H1 (cell line): ENCODE data around the gene CAV3. TPM values are rescaled to one million over a fixed set of nuclear protein-coding genes. Genes with fewer than 3 reads are reported as not detected.

ENCODE experiments used
- CTCF ChIA-PET: fragments of 300-600 bp; sonication (Branson Sonifier 250); formaldehyde crosslinking; loops from one replicate; lab custom pipeline; 2021; ENCODE audit not compliant: partially characterized antibody; lab: Charles Lee
- POLR2A ChIA-PET: fragments of 300-600 bp; sonication (Branson Sonifier 250); formaldehyde crosslinking; loops from one replicate; lab custom pipeline; 2021; ENCODE audit warnings: inconsistent platforms; ENCODE audit not compliant: partially characterized antibody; lab: Charles Lee
- DNase-seq, 2 experiments: peaks; one replicate each; pipeline versions ENCODE4 v3.0.0 to v3.0.0-alpha.2; 2010 to 2022; ENCODE audit warnings: low spot score in 2 of 2, low read depth in 1 of 2, mixed read lengths in 1 of 2
- FAIRE-seq: peaks from 2 replicates; lab custom pipeline; 2011; peaks lifted over from hg19 to GRCh38; lab: Jason Lieb, UNC
- H2AFZ ChIP-seq: 2 replicates; pipeline ENCODE4 v1.8.1; 2012; ENCODE audit warnings: low read length, inconsistent platforms
- H2AK5ac ChIP-seq: 2 replicates; pipeline ENCODE4 v1.6.1; 2013; ENCODE audit warnings: low read depth, low read length
- H2BK120ac ChIP-seq: replicated peaks from 2 replicates; pipeline ENCODE3; 2013; ENCODE audit warnings: low read depth, low read length, inconsistent platforms
- H2BK12ac ChIP-seq: 2 replicates; pipeline ENCODE4 v1.6.1; 2013; ENCODE audit warnings: low read depth, low read length
- H2BK15ac ChIP-seq: 2 replicates; pipeline ENCODE4 v1.6.1; 2013; ENCODE audit warnings: low read length
- H2BK20ac ChIP-seq: 2 replicates; pipeline ENCODE4 v1.6.1; 2013; ENCODE audit warnings: low read length
- H2BK5ac ChIP-seq: 2 replicates; pipeline ENCODE4 v1.6.1; 2013; ENCODE audit warnings: low read depth, low read length
- H3K14ac ChIP-seq: 2 replicates; pipeline ENCODE4 v1.6.1; 2013; ENCODE audit warnings: inconsistent platforms; ENCODE audit not compliant: insufficient read length
- H3K18ac ChIP-seq: 2 replicates; pipeline ENCODE4 v1.6.1; 2013; ENCODE audit warnings: low read length; ENCODE audit errors: extremely low read depth
- H3K23ac ChIP-seq: 2 replicates; pipeline ENCODE4 v1.6.1; 2013; ENCODE audit warnings: inconsistent platforms; ENCODE audit not compliant: insufficient read length
- H3K23me2 ChIP-seq: 2 replicates; pipeline ENCODE4 v1.6.1; 2013; ENCODE audit warnings: low read depth, low read length
- H3K27ac ChIP-seq: 2 replicates; pipeline ENCODE4 v1.6.1; 2011; ENCODE audit warnings: low read depth, low read length, inconsistent platforms
- H3K27me3 ChIP-seq, 4 experiments: replicated peaks in 1 of 4; 1 replicate in 1 of 4; 2 replicates in 3 of 4; pipeline versions ENCODE4 v1.6.1 to v1.8.1; 2011 to 2013; ENCODE audit warnings: low read length in 3 of 4, mild to moderate bottlenecking in 3 of 4, inconsistent platforms in 2 of 4, mixed read lengths in 2 of 4, moderate library complexity in 1 of 4; ENCODE audit not compliant: control insufficient read depth in 3 of 4, insufficient read depth in 3 of 4; ENCODE audit errors: extremely low read depth in 1 of 4
- H3K36me3 ChIP-seq, 4 experiments: 2 replicates each; pipeline versions ENCODE4 v1.6.1 to v1.8.1; 2011 to 2013; ENCODE audit warnings: mild to moderate bottlenecking in 4 of 4, low read length in 3 of 4, moderate library complexity in 2 of 4, control low read depth in 1 of 4, inconsistent platforms in 1 of 4; ENCODE audit not compliant: insufficient read depth in 4 of 4, control insufficient read depth in 2 of 4
- H3K4ac ChIP-seq: replicated peaks from 2 replicates; pipeline ENCODE3; 2013; ENCODE audit warnings: low read length, low read depth, mixed read lengths, inconsistent platforms; ENCODE audit not compliant: insufficient read length
- H3K4me1 ChIP-seq, 4 experiments: replicated peaks in 1 of 4; 1 replicate in 1 of 4; 2 replicates in 3 of 4; pipeline versions ENCODE4 v1.6.1 to v1.8.1; 2011 to 2013; ENCODE audit warnings: low read length in 3 of 4, inconsistent platforms in 2 of 4, mixed read lengths in 1 of 4; ENCODE audit not compliant: insufficient read depth in 4 of 4, control insufficient read depth in 3 of 4
- H3K4me2 ChIP-seq, 2 experiments: 2 replicates each; pipeline versions ENCODE4 v1.6.1 to v1.8.1; 2011 to 2013; ENCODE audit warnings: low read depth in 2 of 2, low read length in 2 of 2, control low read depth in 1 of 2, inconsistent platforms in 1 of 2, mild to moderate bottlenecking in 1 of 2; ENCODE audit not compliant: insufficient read depth in 1 of 2
- H3K4me3 ChIP-seq, 4 experiments: fragments of 200-600, 300-600 bp in 1 of 4; sonication (generic), shearing (Covaris generic), sonication (Bioruptor Twin) in 1 of 4; 2 replicates each; pipeline versions ENCODE4 v1.5.1 to v1.8.1; 2011 to 2016; ENCODE audit warnings: low read length in 4 of 4, low read depth in 3 of 4, control low read depth in 2 of 4, inconsistent platforms in 2 of 4, mild to moderate bottlenecking in 2 of 4, mixed read lengths in 1 of 4, moderate library complexity in 1 of 4; ENCODE audit not compliant: insufficient read depth in 2 of 4; ENCODE audit errors: extremely low read depth in 1 of 4
- H3K56ac ChIP-seq: replicated peaks from 2 replicates; pipeline ENCODE3; 2013; ENCODE audit warnings: low read depth, mild to moderate bottlenecking, mixed read lengths, low read length, inconsistent platforms; ENCODE audit not compliant: insufficient read length
- H3K79me1 ChIP-seq: 2 replicates; pipeline ENCODE4 v1.6.1; 2013; ENCODE audit warnings: low read depth, low read length, control low read depth
- H3K79me2 ChIP-seq, 2 experiments: 2 replicates each; pipeline versions ENCODE4 v1.6.1 to v1.8.1; 2012 to 2013; ENCODE audit warnings: low read length in 2 of 2, mild to moderate bottlenecking in 2 of 2, inconsistent platforms in 1 of 2; ENCODE audit not compliant: insufficient read depth in 2 of 2, control insufficient read depth in 1 of 2
- H3K9ac ChIP-seq, 4 experiments: replicated peaks in 1 of 4; 1 replicate in 1 of 4; 2 replicates in 3 of 4; pipeline versions ENCODE4 v1.6.1 to v1.8.1; 2011 to 2013; ENCODE audit warnings: low read depth in 3 of 4, low read length in 3 of 4, control low read depth in 2 of 4, mild to moderate bottlenecking in 2 of 4, moderate library complexity in 2 of 4, inconsistent platforms in 1 of 4; ENCODE audit errors: extremely low read depth in 1 of 4
- H3K9me3 ChIP-seq, 2 experiments: 2 replicates each; pipeline versions ENCODE4 v1.6.1 to v1.8.1; 2012 to 2013; ENCODE audit warnings: mild to moderate bottlenecking in 2 of 2, moderate library complexity in 2 of 2, control low read depth in 1 of 2, inconsistent platforms in 1 of 2, low read depth in 1 of 2, low read length in 1 of 2, mixed read lengths in 1 of 2; ENCODE audit not compliant: insufficient read depth in 2 of 2
- H4K20me1 ChIP-seq, 2 experiments: replicated peaks in 1 of 2; 2 replicates each; pipeline versions ENCODE3 to v1.8.1; 2011 to 2013; ENCODE audit warnings: inconsistent platforms in 2 of 2, low read length in 2 of 2, mild to moderate bottlenecking in 1 of 2; ENCODE audit not compliant: insufficient read depth in 2 of 2, control insufficient read depth in 1 of 2
- H4K5ac ChIP-seq: 2 replicates; pipeline ENCODE4 v1.6.1; 2013; ENCODE audit warnings: low read length, low read depth, mixed read lengths, inconsistent platforms; ENCODE audit not compliant: insufficient read length
- H4K8ac ChIP-seq: 2 replicates; pipeline ENCODE4 v1.8.0; 2013; ENCODE audit warnings: mild to moderate bottlenecking, moderate library complexity, low read length, inconsistent platforms; ENCODE audit not compliant: insufficient read depth; ENCODE audit errors: extremely low read depth
- H4K91ac ChIP-seq: replicated peaks from 2 replicates; pipeline ENCODE3; 2013; ENCODE audit warnings: low read length, mixed read lengths, inconsistent platforms; ENCODE audit not compliant: insufficient read length
- ASH2L ChIP-seq: fragments of 200-600, 300-600 bp; sonication (generic); IDR thresholded peaks from one replicate; pipeline ENCODE4 v1.7.1; 2017; ENCODE audit warnings: low read length
- BACH1 ChIP-seq: IDR thresholded peaks from 2 replicates; pipeline ENCODE4 v1.6.1; 2012; ENCODE audit warnings: low read length, improper control_type of control experiment
- BCL11A ChIP-seq, 2 experiments: IDR thresholded peaks; one replicate each; pipeline ENCODE4 v1.6.1; 2011; ENCODE audit warnings: low read depth in 2 of 2, low read length in 2 of 2, mild to moderate bottlenecking in 2 of 2
- CBX5 ChIP-seq: fragments of 300-800, 300-1000 bp; sonication (generic); IDR thresholded peaks from 2 replicates; pipeline ENCODE4 v1.7.1; 2016; ENCODE audit warnings: antibody characterized with exemption, low read length, low read depth
- CBX8 ChIP-seq: fragments of 300-800, 300-1000 bp; sonication (generic); IDR thresholded peaks from 2 replicates; pipeline ENCODE4 v1.7.1; 2016; ENCODE audit warnings: low read depth, low read length, borderline replicate concordance
- EGR1 ChIP-seq: IDR thresholded peaks from 2 replicates; pipeline ENCODE4 v1.6.1; 2011; ENCODE audit warnings: low read depth, low read length, borderline replicate concordance
- EP300 ChIP-seq, 2 experiments: IDR thresholded peaks; 1 replicate in 1 of 2; 2 replicates in 1 of 2; pipeline ENCODE4 v1.6.1; 2011 to 2012; ENCODE audit warnings: low read depth in 2 of 2, low read length in 2 of 2, mild to moderate bottlenecking in 2 of 2, borderline replicate concordance in 1 of 2, inconsistent platforms in 1 of 2, moderate library complexity in 1 of 2
- JUN ChIP-seq: IDR thresholded peaks from 2 replicates; pipeline ENCODE4 v1.6.1; 2011; ENCODE audit warnings: low read depth, mild to moderate bottlenecking, improper control_type of control experiment, low read length
- JUND ChIP-seq: IDR thresholded peaks from 2 replicates; pipeline ENCODE4 v1.6.1; 2011; ENCODE audit warnings: mild to moderate bottlenecking, improper control_type of control experiment, low read length
- RXRA ChIP-seq: IDR thresholded peaks from 2 replicates; pipeline ENCODE4 v1.6.1; 2011; ENCODE audit warnings: low read depth, mild to moderate bottlenecking, low read length, moderate library complexity; ENCODE audit not compliant: insufficient read depth
- SIX5 ChIP-seq: IDR thresholded peaks from 2 replicates; pipeline ENCODE4 v1.6.1; 2011; ENCODE audit warnings: mild to moderate bottlenecking, low read depth, low read length
- TCF12 ChIP-seq: IDR thresholded peaks from 2 replicates; pipeline ENCODE4 v1.6.1; 2011; ENCODE audit warnings: low read depth, mild to moderate bottlenecking, low read length
- WGBS, 2 experiments: shearing (Covaris generic) in 1 of 2; methylation state at CpG; one replicate each; pipeline versions ENCODE4 v1.1.6 to v1.1.7; 2013 to 2015; ENCODE audit warnings: low lambda C conversion rate in 2 of 2, mixed read lengths in 2 of 2, inconsistent platforms in 1 of 2, low coverage in 1 of 2, missing lambda C conversion rate in 1 of 2; ENCODE audit not compliant: insufficient replicate concordance in 2 of 2, insufficient coverage in 1 of 2, insufficient read length in 1 of 2; ENCODE audit errors: extremely low coverage in 1 of 2, missing lambda C conversion rate in 1 of 2; 5-methylcytosine and 5-hydroxymethylcytosine counted together
- polyA plus RNA-seq, 7 experiments: library from polyadenylated mRNA; depleted of rRNA in 3 of 7; stranded (reverse) in 5 of 7; unstranded in 2 of 7; fragments of >200 nt in 5 of 7; fragments of 200-250 nt in 2 of 7; gene quantifications; 1 replicate in 5 of 7; 2 replicates in 1 of 7; 4 replicates in 1 of 7; pipeline versions ENCODE4 v1.2.1 to v1.2.3, GENCODE V29; 2011 to 2013; ENCODE audit warnings: missing spikeins in 2 of 7, mixed read lengths in 2 of 7
- total RNA-seq: library from RNA; stranded (reverse); fragmentation: NEBNext Ultra II Directional; extraction: Animal tissue kit (Norgen Biotek cat#: 25700); gene quantifications from 2 replicates; pipeline ENCODE4 v1.2.1, GENCODE V29; 2021

CAV3 gene
- total and polyA plus RNA-seq, 2 of the 8 experiments (the other 6 are each of a cell fraction or from before 2014, with no cell fraction given): not detected

GRCh38 chr3:8741581-8742261 lies 8.1 kb downstream of the CAV3 start:
- Histone ChIP-seq H3K4me3 (peak overlapping the region in 1 of 4 experiments; percentile 42; a peak in 3 of 8 replicates), H2BK120ac (peak overlapping the region; percentile 14), H4K5ac (no peak overlapping the region), H3K4me1 (peaks cover 1 to 20% (median 8%) of the 10 kb centered on the region in 4 experiments), H2AFZ (no peak overlapping the region), H2BK15ac (peak overlapping the region; percentile 22; the same call in 1 of the 2 replicates), H2BK20ac (peak overlapping the region; percentile 94; the same call in 1 of the 2 replicates), H2BK5ac (peak overlapping the region; percentile 80; the same call in 1 of the 2 replicates), H3K79me2 (no peaks in the 10 kb centered on the region), H3K14ac (no peak overlapping the region), H3K9me3 (no peaks in the 10 kb centered on the region), H3K27me3 (peaks cover 0 to 4% (median 0%) of the 10 kb centered on the region in 4 experiments; a peak in 1 of 7 replicates), H3K27ac (no peak overlapping the region), H3K18ac (peak overlapping the region; percentile 95), H4K91ac (peak overlapping the region; percentile 76), H4K8ac (peak overlapping the region; percentile 30; the same call in 1 of the 2 replicates), H2BK12ac (peak overlapping the region; percentile 71; the same call in 1 of the 2 replicates), H3K4me2 (peak overlapping the region; percentile 54 to 90), H4K20me1 (no peaks in the 10 kb centered on the region), H3K56ac (no peak overlapping the region), H3K23ac (no peak overlapping the region), H3K23me2 (peaks cover 2% of the 10 kb centered on the region; the same call in 1 of the 2 replicates), H3K4ac (no peak overlapping the region), H2AK5ac (no peak overlapping the region), H3K79me1 (no peaks in the 10 kb centered on the region), H3K9ac (peak overlapping the region in 1 of 4 experiments; percentile 43; a peak in 1 of 7 replicates), H3K36me3 (no peaks in the 10 kb centered on the region)
- ChIA-PET CTCF (interaction anchor here (0.6 to 4.5 kb wide), 9 partner anchors 10 to 78 kb away, joined by 3 to 19 read pairs (median 4); partner anchors contain the start of gene OXTR), POLR2A (interaction anchor here (1.0 to 1.2 kb wide), 2 partner anchors 9 to 11 kb away, joined by 3 to 4 read pairs; no protein-coding TSS in a partner anchor)
- peak in 1 of 2 experiments; percentile 70 for DNase-seq
- peak; percentile 19 for FAIRE-seq
- WGBS, 2 experiments: 15% methylated on average over 12 of the region's 13 CpGs; no CpG with 5 or more reads in 1 of the 2 experiments
- TF ChIP-seq SIX5 (no peak), EP300 (IDR thresholded peaks at IDR 0.05; ENCODE audit: borderline replicate concordance in 1 of 2, low read depth in 2 of 2, low read length in 2 of 2) (no peak), EGR1 (peak; percentile 93), ASH2L (no peak), JUND (peak; percentile 97), BCL11A (IDR thresholded peaks at IDR 0.05; ENCODE audit: low read depth in 2 of 2, low read length in 2 of 2) (no peak), BACH1 (no peak), TCF12 (no peak), CBX5 (no peak), CBX8 (no peak), JUN (peak; percentile 69; the same call in 1 of the 2 replicates), RXRA (no peak)
